Liver (tissue), 9 donors: ENCODE results near the gene POLR2H. TPM values are rescaled to one million over a fixed set of nuclear protein-coding genes. Genes with fewer than 3 reads are reported as not detected.

ENCODE experiments used
- DNase-seq: peaks from one replicate; pipeline ENCODE4 v3.0.0-alpha.2; 2017; ENCODE audit warnings: low spot score
- H3K27ac ChIP-seq, 2 donors: one replicate each; pipeline ENCODE4 v1.7.0; 2013; ENCODE audit warnings: inconsistent platforms in 2 of 2, low read length in 2 of 2, control low read depth in 1 of 2, low read depth in 1 of 2, mild to moderate bottlenecking in 1 of 2
- H3K27me3 ChIP-seq, 4 donors: one replicate each; pipeline versions ENCODE4 v1.6.1 to v1.7.0; 2013; ENCODE audit warnings: low read length in 3 of 4, inconsistent platforms in 1 of 4, mild to moderate bottlenecking in 1 of 4, moderate library complexity in 1 of 4; ENCODE audit not compliant: control insufficient read depth in 4 of 4, insufficient read depth in 4 of 4
- H3K36me3 ChIP-seq, 4 donors: one replicate each; pipeline versions ENCODE4 v1.6.1 to v1.7.0; 2013; ENCODE audit warnings: low read length in 3 of 4, mild to moderate bottlenecking in 3 of 4, low read depth in 1 of 4, moderate library complexity in 1 of 4; ENCODE audit not compliant: control insufficient read depth in 4 of 4, insufficient read depth in 3 of 4
- H3K4me1 ChIP-seq, 4 donors: one replicate each; pipeline versions ENCODE4 v1.6.1 to v1.7.0; 2013; ENCODE audit warnings: low read length in 3 of 4, mild to moderate bottlenecking in 3 of 4, moderate library complexity in 1 of 4; ENCODE audit not compliant: control insufficient read depth in 4 of 4, insufficient read depth in 4 of 4
- H3K4me3 ChIP-seq, 3 donors: one replicate each; pipeline versions ENCODE4 v1.6.1 to v1.7.0; 2013; ENCODE audit warnings: low read length in 3 of 3, control low read depth in 1 of 3, low read depth in 1 of 3, mild to moderate bottlenecking in 1 of 3
- H3K9ac ChIP-seq, 2 donors: one replicate each; pipeline ENCODE4 v1.7.0; 2013; ENCODE audit warnings: low read length in 2 of 2, mild to moderate bottlenecking in 2 of 2, moderate library complexity in 2 of 2, control low read depth in 1 of 2, low read depth in 1 of 2
- H3K9me3 ChIP-seq, 4 donors: one replicate each; pipeline versions ENCODE4 v1.6.1 to v1.7.0; 2013; ENCODE audit warnings: low read length in 3 of 4; ENCODE audit not compliant: control insufficient read depth in 4 of 4
- EGR1 ChIP-seq, 2 donors: IDR thresholded peaks; 2 replicates each; pipeline ENCODE4 v1.6.1; 2016 to 2018; ENCODE audit warnings: antibody characterized with exemption in 2 of 2, low read depth in 2 of 2
- FOXA1 ChIP-seq: IDR thresholded peaks from 2 replicates; pipeline ENCODE4 v1.6.1; 2016; ENCODE audit warnings: antibody characterized with exemption
- FOXA2 ChIP-seq: IDR thresholded peaks from 2 replicates; pipeline ENCODE4 v1.6.1; 2016; ENCODE audit warnings: antibody characterized with exemption
- GABPA ChIP-seq, 2 donors: IDR thresholded peaks in 1 of 2; conservative IDR thresholded peaks in 1 of 2; 2 replicates each; pipeline ENCODE4 v1.6.1; 2016; ENCODE audit warnings: antibody characterized with exemption in 2 of 2, mild to moderate bottlenecking in 1 of 2, moderate library complexity in 1 of 2
- HNF4A ChIP-seq, 2 donors: conservative IDR thresholded peaks; 2 replicates each; pipeline ENCODE4 v1.6.1; 2016; ENCODE audit warnings: antibody characterized with exemption in 2 of 2, mild to moderate bottlenecking in 2 of 2
- HNF4G ChIP-seq: IDR thresholded peaks from 2 replicates; pipeline ENCODE4 v1.6.1; 2016; ENCODE audit warnings: antibody characterized with exemption
- JUND ChIP-seq, 2 donors: IDR thresholded peaks; 2 replicates each; pipeline ENCODE4 v1.6.1; 2016; ENCODE audit warnings: antibody characterized with exemption in 2 of 2
- MAX ChIP-seq: IDR thresholded peaks from 2 replicates; pipeline ENCODE4 v1.6.1; 2016; ENCODE audit warnings: antibody characterized with exemption
- NR2F2 ChIP-seq: IDR thresholded peaks from 2 replicates; pipeline ENCODE4 v1.6.1; 2016; ENCODE audit warnings: antibody characterized with exemption
- RAD21 ChIP-seq, 2 donors: IDR thresholded peaks; 2 replicates each; pipeline ENCODE4 v1.6.1; 2016; ENCODE audit warnings: antibody characterized with exemption in 2 of 2, mild to moderate bottlenecking in 2 of 2
- RXRA ChIP-seq, 2 donors: IDR thresholded peaks; 2 replicates each; pipeline ENCODE4 v1.6.1; 2017 to 2018; ENCODE audit warnings: antibody characterized with exemption in 2 of 2, mild to moderate bottlenecking in 1 of 2
- SP1 ChIP-seq: IDR thresholded peaks from 2 replicates; pipeline ENCODE4 v1.6.1; 2018; ENCODE audit warnings: antibody characterized with exemption, mild to moderate bottlenecking
- TAF1 ChIP-seq: conservative IDR thresholded peaks from 2 replicates; pipeline ENCODE4 v1.6.1; 2016; ENCODE audit warnings: antibody characterized with exemption, mild to moderate bottlenecking
- YY1 ChIP-seq: IDR thresholded peaks from 2 replicates; pipeline ENCODE4 v1.6.1; 2016; ENCODE audit warnings: antibody characterized with exemption, mild to moderate bottlenecking
- WGBS: extraction: QIAGEN DNeasy Blood & Tissue Kit; methylation state at CpG from one replicate; pipeline ENCODE4 v1.1.7; 2013; 5-methylcytosine and 5-hydroxymethylcytosine counted together
- polyA plus RNA-seq, 2 donors: library from polyadenylated mRNA; stranded (reverse) in 1 of 2; unstranded in 1 of 2; fragments of 200-250 nt in 1 of 2; fragments of >200 nt in 1 of 2; fragmentation: Nextera tagmentation in 1 of 2; extraction: Ambion mirVana in 1 of 2; gene quantifications; one replicate each; pipeline versions ENCODE4 v1.2.1 to v1.2.3, GENCODE V29; 2013 to 2015
- total RNA-seq, 2 donors: library from RNA; depleted of rRNA; stranded (reverse); fragments of >200 nt; gene quantifications; one replicate each; pipeline ENCODE4 v1.2.3, GENCODE V29; 2014
- TF ChIP-seq, protein P1 (sequence below): IDR thresholded peaks from 2 replicates; pipeline ENCODE4 v1.6.1; 2016; ENCODE audit warnings: antibody characterized with exemption
- TF ChIP-seq, protein P2 (sequence below): fragments of 150-350 bp; IDR thresholded peaks from 2 replicates; pipeline ENCODE4 v1.5.1; 2017; ENCODE audit warnings: improper control_type of control experiment, low read depth, low read length; ENCODE audit not compliant: missing input control
- TF ChIP-seq, protein P3 (sequence below): IDR thresholded peaks from 2 replicates; pipeline ENCODE4 v1.6.1; 2016; ENCODE audit warnings: antibody characterized with exemption
- donor health status: healthy.
- donor health status: healthy.
- donor health status: healthy.
- donor health status: healthy.
- donor health status: healthy.

POLR2H gene
- total and polyA plus RNA-seq, 4 donors = 25.7 to 55.7 (median 43.5) TPM

DNA sequence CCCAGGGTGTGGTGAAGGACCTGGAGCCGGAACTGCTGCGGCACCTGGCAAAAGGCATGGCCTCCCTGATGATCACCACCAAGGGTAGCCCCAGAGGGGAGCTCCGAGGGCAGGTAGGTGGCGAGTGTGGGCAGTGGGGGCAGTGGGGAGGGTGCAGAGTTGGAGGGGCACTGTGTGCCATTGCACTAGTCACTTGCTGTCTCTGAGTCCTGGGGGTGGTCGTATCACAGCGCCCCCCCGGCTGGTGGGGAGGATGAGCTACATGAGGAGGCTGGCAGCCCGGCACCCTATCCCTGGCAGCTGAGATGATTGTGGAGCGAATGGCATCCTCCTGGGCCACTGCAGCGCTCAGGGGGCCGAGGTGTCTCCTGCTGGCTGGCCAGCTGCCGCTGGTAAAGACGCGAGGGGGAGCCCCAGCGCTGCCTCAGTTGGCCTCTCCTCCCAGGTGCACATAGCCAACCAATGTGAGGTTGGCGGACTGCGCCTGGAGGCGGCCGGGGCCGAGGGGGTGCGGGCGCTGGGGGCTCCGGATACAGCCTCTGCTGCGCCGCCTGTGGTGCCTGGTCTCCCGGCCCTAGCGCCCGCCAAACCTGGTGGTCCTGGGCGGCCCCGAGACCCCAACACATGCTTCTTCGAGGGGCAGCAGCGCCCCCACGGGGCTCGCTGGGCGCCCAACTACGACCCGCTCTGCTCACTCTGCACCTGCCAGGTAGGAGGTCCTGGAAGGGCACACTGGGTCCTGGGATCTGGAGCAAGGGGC is 24.7 kb downstream of the POLR2H start:
- no peaks in the 10 kb centered on the region for H3K27me3 ChIP-seq
- 89% methylated on average over 37 of the region's 37 CpGs for WGBS
- H3K9ac ChIP-seq = no peak overlapping the region
- no peaks in the 10 kb centered on the region for H3K9me3 ChIP-seq
- H3K4me3 ChIP-seq = no peak overlapping the region
- peaks cover 18 to 59% (median 27%) of the 10 kb centered on the region in 4 donors for H3K36me3 ChIP-seq
- H3K27ac ChIP-seq = no peak overlapping the region
- peaks cover 0 to under 1% (median 0%) of the 10 kb centered on the region in 4 donors for H3K4me1 ChIP-seq
- DNase-seq = no peak
- TF ChIP-seq HNF4G (no peak), FOXA1 (no peak), JUND (IDR thresholded peaks at IDR 0.05) (no peak), GABPA (IDR thresholded peaks at IDR 0.05 in 1 of 2, conservative IDR thresholded peaks at IDR 0.05 in 1 of 2) (no peak), FOXA2 (no peak), TAF1 (no peak), MAX (no peak), EGR1 (IDR thresholded peaks at IDR 0.05; ENCODE audit: low read depth in 2 of 2) (no peak), NR2F2 (no peak), RAD21 (IDR thresholded peaks at IDR 0.05) (no peak), SP1 (no peak), HNF4A (conservative IDR thresholded peaks at IDR 0.05) (no peak), YY1 (no peak)
- TF ChIP-seq, protein P1, sequence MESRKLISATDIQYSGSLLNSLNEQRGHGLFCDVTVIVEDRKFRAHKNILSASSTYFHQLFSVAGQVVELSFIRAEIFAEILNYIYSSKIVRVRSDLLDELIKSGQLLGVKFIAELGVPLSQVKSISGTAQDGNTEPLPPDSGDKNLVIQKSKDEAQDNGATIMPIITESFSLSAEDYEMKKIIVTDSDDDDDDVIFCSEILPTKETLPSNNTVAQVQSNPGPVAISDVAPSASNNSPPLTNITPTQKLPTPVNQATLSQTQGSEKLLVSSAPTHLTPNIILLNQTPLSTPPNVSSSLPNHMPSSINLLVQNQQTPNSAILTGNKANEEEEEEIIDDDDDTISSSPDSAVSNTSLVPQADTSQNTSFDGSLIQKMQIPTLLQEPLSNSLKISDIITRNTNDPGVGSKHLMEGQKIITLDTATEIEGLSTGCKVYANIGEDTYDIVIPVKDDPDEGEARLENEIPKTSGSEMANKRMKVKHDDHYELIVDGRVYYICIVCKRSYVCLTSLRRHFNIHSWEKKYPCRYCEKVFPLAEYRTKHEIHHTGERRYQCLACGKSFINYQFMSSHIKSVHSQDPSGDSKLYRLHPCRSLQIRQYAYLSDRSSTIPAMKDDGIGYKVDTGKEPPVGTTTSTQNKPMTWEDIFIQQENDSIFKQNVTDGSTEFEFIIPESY = no peak
- TF ChIP-seq, protein P2, sequence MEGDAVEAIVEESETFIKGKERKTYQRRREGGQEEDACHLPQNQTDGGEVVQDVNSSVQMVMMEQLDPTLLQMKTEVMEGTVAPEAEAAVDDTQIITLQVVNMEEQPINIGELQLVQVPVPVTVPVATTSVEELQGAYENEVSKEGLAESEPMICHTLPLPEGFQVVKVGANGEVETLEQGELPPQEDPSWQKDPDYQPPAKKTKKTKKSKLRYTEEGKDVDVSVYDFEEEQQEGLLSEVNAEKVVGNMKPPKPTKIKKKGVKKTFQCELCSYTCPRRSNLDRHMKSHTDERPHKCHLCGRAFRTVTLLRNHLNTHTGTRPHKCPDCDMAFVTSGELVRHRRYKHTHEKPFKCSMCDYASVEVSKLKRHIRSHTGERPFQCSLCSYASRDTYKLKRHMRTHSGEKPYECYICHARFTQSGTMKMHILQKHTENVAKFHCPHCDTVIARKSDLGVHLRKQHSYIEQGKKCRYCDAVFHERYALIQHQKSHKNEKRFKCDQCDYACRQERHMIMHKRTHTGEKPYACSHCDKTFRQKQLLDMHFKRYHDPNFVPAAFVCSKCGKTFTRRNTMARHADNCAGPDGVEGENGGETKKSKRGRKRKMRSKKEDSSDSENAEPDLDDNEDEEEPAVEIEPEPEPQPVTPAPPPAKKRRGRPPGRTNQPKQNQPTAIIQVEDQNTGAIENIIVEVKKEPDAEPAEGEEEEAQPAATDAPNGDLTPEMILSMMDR = no peak
- TF ChIP-seq, protein P3, sequence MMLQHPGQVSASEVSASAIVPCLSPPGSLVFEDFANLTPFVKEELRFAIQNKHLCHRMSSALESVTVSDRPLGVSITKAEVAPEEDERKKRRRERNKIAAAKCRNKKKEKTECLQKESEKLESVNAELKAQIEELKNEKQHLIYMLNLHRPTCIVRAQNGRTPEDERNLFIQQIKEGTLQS = no peak

DNA sequence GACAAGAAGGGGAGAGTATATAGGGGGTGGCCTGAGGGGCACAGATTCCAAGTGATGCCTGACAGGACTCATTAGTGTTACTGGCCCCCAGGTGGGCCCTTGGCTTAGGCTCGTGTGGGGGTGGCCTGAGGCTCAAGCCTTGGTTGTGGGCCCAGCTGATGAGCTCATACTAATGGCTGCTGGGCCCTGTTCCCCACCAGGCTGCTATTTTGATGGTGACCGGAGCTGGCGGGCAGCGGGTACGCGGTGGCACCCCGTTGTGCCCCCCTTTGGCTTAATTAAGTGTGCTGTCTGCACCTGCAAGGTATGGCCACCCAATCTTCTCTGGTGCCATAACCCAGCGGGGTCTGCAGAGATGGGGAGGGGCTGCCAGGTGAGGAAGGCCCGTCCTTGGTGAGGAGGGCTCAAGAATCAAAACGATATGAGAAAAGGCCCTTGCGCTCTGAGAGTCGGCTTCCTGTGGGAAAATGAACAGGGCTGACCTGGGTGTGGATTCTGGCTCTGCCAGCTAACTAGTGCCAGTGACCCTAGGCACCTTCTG is 25.7 kb downstream of the POLR2H start:
- peaks cover 18 to 57% (median 25%) of the 10 kb centered on the region in 4 donors for H3K36me3 ChIP-seq
- WGBS = 94% methylated on average over 12 of the region's 12 CpGs
- H3K4me3 ChIP-seq = no peak overlapping the region
- no peaks in the 10 kb centered on the region for H3K9me3 ChIP-seq
- no peak overlapping the region for H3K27ac ChIP-seq
- H3K27me3 ChIP-seq = no peaks in the 10 kb centered on the region
- H3K9ac ChIP-seq = no peak overlapping the region
- no peaks in the 10 kb centered on the region for H3K4me1 ChIP-seq
- DNase-seq = no peak
- TF ChIP-seq HNF4G (no peak), FOXA2 (no peak), MAX (no peak), TAF1 (no peak), GABPA (IDR thresholded peaks at IDR 0.05 in 1 of 2, conservative IDR thresholded peaks at IDR 0.05 in 1 of 2) (no peak), SP1 (no peak), NR2F2 (no peak), HNF4A (conservative IDR thresholded peaks at IDR 0.05) (no peak), RXRA (IDR thresholded peaks at IDR 0.05) (no peak), EGR1 (IDR thresholded peaks at IDR 0.05; ENCODE audit: low read depth in 2 of 2) (no peak), FOXA1 (no peak), JUND (IDR thresholded peaks at IDR 0.05) (no peak), RAD21 (IDR thresholded peaks at IDR 0.05) (no peak), YY1 (no peak)
- TF ChIP-seq, protein P1 = no peak
- TF ChIP-seq, protein P3 = no peak
- TF ChIP-seq, protein P2 = no peak
